Measurements from ENCODE around the gene LRP2BP. TPM values are rescaled to one million over a fixed set of nuclear protein-coding genes. Genes with fewer than 3 reads are reported as not detected.

The LRP2BP gene
- total and polyA plus RNA-seq, 2 of the 13 experiments (the other 11 are each of a cell fraction or from before 2014, with no cell fraction given), result 0.22 to 0.29 TPM

DNA sequence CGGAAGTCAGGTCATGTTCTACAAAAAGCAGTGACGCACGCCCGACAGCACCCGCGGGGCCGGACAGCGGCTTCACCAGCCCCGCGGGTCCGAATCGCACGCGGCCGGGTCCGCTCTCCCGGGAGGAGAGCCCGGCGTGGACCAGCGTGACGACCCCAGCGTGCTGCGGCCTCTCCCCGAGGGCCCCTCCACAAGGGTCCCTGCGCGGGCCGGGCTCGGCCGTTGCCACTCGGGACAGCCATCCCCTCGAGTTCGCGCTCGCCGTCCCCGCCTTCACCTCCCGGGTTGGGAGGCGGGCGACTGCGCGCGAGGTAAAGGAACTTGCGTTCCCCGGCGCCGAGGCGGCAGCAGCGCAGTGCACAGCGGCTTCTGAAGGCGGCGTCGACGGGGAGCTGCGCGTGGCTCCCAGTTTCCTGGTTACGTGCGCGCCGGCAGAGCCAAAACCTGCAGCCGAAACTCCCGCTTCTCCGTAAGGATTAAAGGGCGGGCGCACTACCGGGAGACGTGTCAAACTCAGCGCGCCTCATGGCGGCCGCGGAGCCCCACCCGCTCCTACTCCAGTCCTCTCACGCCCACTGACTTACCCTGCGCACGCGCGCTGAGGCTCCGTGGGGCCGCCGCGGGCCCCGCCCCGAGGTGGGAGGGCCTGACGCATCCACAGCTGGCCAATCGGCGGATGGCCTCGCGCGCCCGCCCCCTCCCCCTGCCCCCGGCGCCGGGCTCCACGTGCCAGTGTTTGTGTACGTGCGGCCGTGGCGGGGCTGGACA is 416 bp upstream of the LRP2BP start (continued):
- TF ChIP-seq, protein P1, sequence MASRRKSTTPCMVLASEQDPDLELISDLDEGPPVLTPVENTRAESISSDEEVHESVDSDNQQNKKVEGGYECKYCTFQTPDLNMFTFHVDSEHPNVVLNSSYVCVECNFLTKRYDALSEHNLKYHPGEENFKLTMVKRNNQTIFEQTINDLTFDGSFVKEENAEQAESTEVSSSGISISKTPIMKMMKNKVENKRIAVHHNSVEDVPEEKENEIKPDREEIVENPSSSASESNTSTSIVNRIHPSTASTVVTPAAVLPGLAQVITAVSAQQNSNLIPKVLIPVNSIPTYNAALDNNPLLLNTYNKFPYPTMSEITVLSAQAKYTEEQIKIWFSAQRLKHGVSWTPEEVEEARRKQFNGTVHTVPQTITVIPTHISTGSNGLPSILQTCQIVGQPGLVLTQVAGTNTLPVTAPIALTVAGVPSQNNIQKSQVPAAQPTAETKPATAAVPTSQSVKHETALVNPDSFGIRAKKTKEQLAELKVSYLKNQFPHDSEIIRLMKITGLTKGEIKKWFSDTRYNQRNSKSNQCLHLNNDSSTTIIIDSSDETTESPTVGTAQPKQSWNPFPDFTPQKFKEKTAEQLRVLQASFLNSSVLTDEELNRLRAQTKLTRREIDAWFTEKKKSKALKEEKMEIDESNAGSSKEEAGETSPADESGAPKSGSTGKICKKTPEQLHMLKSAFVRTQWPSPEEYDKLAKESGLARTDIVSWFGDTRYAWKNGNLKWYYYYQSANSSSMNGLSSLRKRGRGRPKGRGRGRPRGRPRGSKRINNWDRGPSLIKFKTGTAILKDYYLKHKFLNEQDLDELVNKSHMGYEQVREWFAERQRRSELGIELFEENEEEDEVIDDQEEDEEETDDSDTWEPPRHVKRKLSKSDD (CRISPR knock-in tag; IDR thresholded peaks at IDR 0.05; ENCODE audit: low read depth), result peak; percentile 98
- TF ChIP-seq TCF7L2 (IDR thresholded peaks at IDR 0.05; ENCODE audit: low read depth, low read length) (no peak), ZNF547 (CRISPR knock-in tag; IDR thresholded peaks at IDR 0.05) (peak; percentile 96), FOXK1 (CRISPR knock-in tag; IDR thresholded peaks at IDR 0.05; ENCODE audit: borderline replicate concordance, low read depth) (peak; percentile 98), KDM3A (CRISPR knock-in tag; IDR thresholded peaks at IDR 0.05; ENCODE audit: low read depth) (peak; percentile 82), ZNF570 (CRISPR knock-in tag; IDR thresholded peaks at IDR 0.05; ENCODE audit: borderline replicate concordance) (no peak), SP5 (CRISPR knock-in tag; IDR thresholded peaks at IDR 0.05; ENCODE audit: borderline replicate concordance, low read depth) (peak; percentile 79), ZNF598 (CRISPR knock-in tag; IDR thresholded peaks at IDR 0.05; ENCODE audit: borderline replicate concordance) (no peak; the same call in 1 of the 2 replicates), ZNF75D (CRISPR knock-in tag; IDR thresholded peaks at IDR 0.05; ENCODE audit: borderline replicate concordance) (peak; percentile 91; the same call in 1 of the 2 replicates), RFX5 (IDR thresholded peaks at IDR 0.05; ENCODE audit: low read depth, low read length) (0 out of 2 replicates have a peak, but pooled peaks have one; percentile 24), SNRNP70 (IDR thresholded peaks at IDR 0.05; ENCODE audit: low read depth, low read length) (no peak), ZFP36L2 (CRISPR knock-in tag; IDR thresholded peaks at IDR 0.05) (no peak)
- TF ChIP-seq, protein P2, sequence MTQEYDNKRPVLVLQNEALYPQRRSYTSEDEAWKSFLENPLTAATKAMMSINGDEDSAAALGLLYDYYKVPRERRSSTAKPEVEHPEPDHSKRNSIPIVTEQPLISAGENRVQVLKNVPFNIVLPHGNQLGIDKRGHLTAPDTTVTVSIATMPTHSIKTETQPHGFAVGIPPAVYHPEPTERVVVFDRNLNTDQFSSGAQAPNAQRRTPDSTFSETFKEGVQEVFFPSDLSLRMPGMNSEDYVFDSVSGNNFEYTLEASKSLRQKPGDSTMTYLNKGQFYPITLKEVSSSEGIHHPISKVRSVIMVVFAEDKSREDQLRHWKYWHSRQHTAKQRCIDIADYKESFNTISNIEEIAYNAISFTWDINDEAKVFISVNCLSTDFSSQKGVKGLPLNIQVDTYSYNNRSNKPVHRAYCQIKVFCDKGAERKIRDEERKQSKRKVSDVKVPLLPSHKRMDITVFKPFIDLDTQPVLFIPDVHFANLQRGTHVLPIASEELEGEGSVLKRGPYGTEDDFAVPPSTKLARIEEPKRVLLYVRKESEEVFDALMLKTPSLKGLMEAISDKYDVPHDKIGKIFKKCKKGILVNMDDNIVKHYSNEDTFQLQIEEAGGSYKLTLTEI (CRISPR knock-in tag; conservative IDR thresholded peaks at IDR 0.05), result no peak
- TF ChIP-seq, protein P3, sequence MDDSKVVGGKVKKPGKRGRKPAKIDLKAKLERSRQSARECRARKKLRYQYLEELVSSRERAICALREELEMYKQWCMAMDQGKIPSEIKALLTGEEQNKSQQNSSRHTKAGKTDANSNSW (CRISPR knock-in tag; IDR thresholded peaks at IDR 0.05; ENCODE audit: borderline replicate concordance), result 0 out of 2 replicates have a peak, but pooled peaks have one; percentile 74
- TF ChIP-seq, protein P4, sequence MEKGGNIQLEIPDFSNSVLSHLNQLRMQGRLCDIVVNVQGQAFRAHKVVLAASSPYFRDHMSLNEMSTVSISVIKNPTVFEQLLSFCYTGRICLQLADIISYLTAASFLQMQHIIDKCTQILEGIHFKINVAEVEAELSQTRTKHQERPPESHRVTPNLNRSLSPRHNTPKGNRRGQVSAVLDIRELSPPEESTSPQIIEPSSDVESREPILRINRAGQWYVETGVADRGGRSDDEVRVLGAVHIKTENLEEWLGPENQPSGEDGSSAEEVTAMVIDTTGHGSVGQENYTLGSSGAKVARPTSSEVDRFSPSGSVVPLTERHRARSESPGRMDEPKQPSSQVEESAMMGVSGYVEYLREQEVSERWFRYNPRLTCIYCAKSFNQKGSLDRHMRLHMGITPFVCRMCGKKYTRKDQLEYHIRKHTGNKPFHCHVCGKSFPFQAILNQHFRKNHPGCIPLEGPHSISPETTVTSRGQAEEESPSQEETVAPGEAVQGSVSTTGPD (CRISPR knock-in tag; IDR thresholded peaks at IDR 0.05), result peak; percentile 92

All from HepG2 (cell line).